ENCODE data around the gene TEFM. TPM values are rescaled to one million over a fixed set of nuclear protein-coding genes. Genes with fewer than 3 reads are reported as not detected.

TEFM gene
- total RNA-seq, 1 donor from 2014 or later, result 9.8 TPM

GRCh38 chr17:30869005-30869404, 37.0 kb downstream of the TEFM start:
- H3K27me3 Mint-ChIP-seq (ENCODE audit: unreplicated experiment), result no peaks in the 10 kb centered on the region
- TF ChIP-seq, protein P1, sequence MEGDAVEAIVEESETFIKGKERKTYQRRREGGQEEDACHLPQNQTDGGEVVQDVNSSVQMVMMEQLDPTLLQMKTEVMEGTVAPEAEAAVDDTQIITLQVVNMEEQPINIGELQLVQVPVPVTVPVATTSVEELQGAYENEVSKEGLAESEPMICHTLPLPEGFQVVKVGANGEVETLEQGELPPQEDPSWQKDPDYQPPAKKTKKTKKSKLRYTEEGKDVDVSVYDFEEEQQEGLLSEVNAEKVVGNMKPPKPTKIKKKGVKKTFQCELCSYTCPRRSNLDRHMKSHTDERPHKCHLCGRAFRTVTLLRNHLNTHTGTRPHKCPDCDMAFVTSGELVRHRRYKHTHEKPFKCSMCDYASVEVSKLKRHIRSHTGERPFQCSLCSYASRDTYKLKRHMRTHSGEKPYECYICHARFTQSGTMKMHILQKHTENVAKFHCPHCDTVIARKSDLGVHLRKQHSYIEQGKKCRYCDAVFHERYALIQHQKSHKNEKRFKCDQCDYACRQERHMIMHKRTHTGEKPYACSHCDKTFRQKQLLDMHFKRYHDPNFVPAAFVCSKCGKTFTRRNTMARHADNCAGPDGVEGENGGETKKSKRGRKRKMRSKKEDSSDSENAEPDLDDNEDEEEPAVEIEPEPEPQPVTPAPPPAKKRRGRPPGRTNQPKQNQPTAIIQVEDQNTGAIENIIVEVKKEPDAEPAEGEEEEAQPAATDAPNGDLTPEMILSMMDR (IDR thresholded peaks at IDR 0.05), result no peak
- H3K4me3 Mint-ChIP-seq (ENCODE audit: unreplicated experiment), result no peak overlapping the region
- no peaks in the 10 kb centered on the region for H3K9me3 Mint-ChIP-seq (ENCODE audit: unreplicated experiment)
- no peak overlapping the region for H3K27ac Mint-ChIP-seq (ENCODE audit: unreplicated experiment)
- peaks cover 6% of the 10 kb centered on the region for H3K36me3 Mint-ChIP-seq (ENCODE audit: unreplicated experiment)
- no peak for DNase-seq (ENCODE audit: extremely low spot score, unreplicated experiment)
- no peaks in the 10 kb centered on the region for H3K4me1 Mint-ChIP-seq (ENCODE audit: unreplicated experiment)

GRCh38 chr17:30864636-30865035, 41.4 kb downstream of the TEFM start:
- Mint-ChIP-seq H3K4me1 (ENCODE audit: unreplicated experiment) (no peaks in the 10 kb centered on the region), H3K27ac (ENCODE audit: unreplicated experiment) (no peak overlapping the region), H3K4me3 (ENCODE audit: unreplicated experiment) (no peak overlapping the region), H3K27me3 (ENCODE audit: unreplicated experiment) (no peaks in the 10 kb centered on the region), H3K36me3 (ENCODE audit: unreplicated experiment) (peaks cover 2% of the 10 kb centered on the region), H3K9me3 (ENCODE audit: unreplicated experiment) (no peaks in the 10 kb centered on the region)
- DNase-seq (ENCODE audit: extremely low spot score, unreplicated experiment), result no peak
- TF ChIP-seq, protein P1 (IDR thresholded peaks at IDR 0.05), result no peak

- H3K27ac Mint-ChIP-seq (ENCODE audit: unreplicated experiment), result no peak overlapping the region
- H3K36me3 Mint-ChIP-seq (ENCODE audit: unreplicated experiment), result peaks cover 2% of the 10 kb centered on the region
- TF ChIP-seq, protein P1 (IDR thresholded peaks at IDR 0.05), result no peak
- no peak overlapping the region for H3K4me3 Mint-ChIP-seq (ENCODE audit: unreplicated experiment)
- no peak for DNase-seq (ENCODE audit: extremely low spot score, unreplicated experiment)
- no peaks in the 10 kb centered on the region for H3K27me3 Mint-ChIP-seq (ENCODE audit: unreplicated experiment)
- H3K9me3 Mint-ChIP-seq (ENCODE audit: unreplicated experiment), result no peaks in the 10 kb centered on the region
- no peaks in the 10 kb centered on the region for H3K4me1 Mint-ChIP-seq (ENCODE audit: unreplicated experiment)
Measured at GRCh38 chr17:30858556-30859250, 47.3 kb downstream of the TEFM start.

- Mint-ChIP-seq H3K4me3 (ENCODE audit: unreplicated experiment) (no peak overlapping the region), H3K9me3 (ENCODE audit: unreplicated experiment) (no peaks in the 10 kb centered on the region), H3K27me3 (ENCODE audit: unreplicated experiment) (no peaks in the 10 kb centered on the region), H3K4me1 (ENCODE audit: unreplicated experiment) (no peaks in the 10 kb centered on the region), H3K27ac (ENCODE audit: unreplicated experiment) (no peak overlapping the region), H3K36me3 (ENCODE audit: unreplicated experiment) (peaks cover 2% of the 10 kb centered on the region)
- DNase-seq (ENCODE audit: extremely low spot score, unreplicated experiment), result no peak
- TF ChIP-seq, protein P1 (IDR thresholded peaks at IDR 0.05), result no peak
Measured at GRCh38 chr17:30854146-30854545, 51.9 kb downstream of the TEFM start.

Other genes with a start within 250 kb of the TEFM start
- 7.9 and 8.6 TPM in 2 replicates for gene CRLF3, start 81.5 kb downstream of the TEFM start, total RNA-seq
- 3.0 TPM in 2 replicates for gene ATAD5, start 74.3 kb downstream of the TEFM start, total RNA-seq
- 0.31 and 0.62 TPM in 2 replicates for gene ADAP2, start 15.7 kb upstream of the TEFM start, total RNA-seq
- gene RNF135, start 64.8 kb upstream of the TEFM start, total RNA-seq, result 16.1 and 16.9 TPM in 2 replicates
- gene NF1, start 188.7 kb upstream of the TEFM start, total RNA-seq, result 66.7 and 70.4 TPM in 2 replicates